SK-N-SH treated with all-trans-retinoic acid at 6 μM for 48 hours (cell line): Measurements from ENCODE around the gene THSD7A.
"Not testable (repeated sequence)": the region's sequence is repeated elsewhere in the genome, so short reads cannot be mapped to it uniquely, and the experiment has no call there.

Source experiments
- ATAC-seq: fragments of 200-7000 bp; cut with Tn5 transposase; 3 replicates; pipeline ENCODE4 v1.9.1; 2020; ENCODE audit warnings: mild to moderate bottlenecking, moderate library complexity
- ARNTL ChIP-seq: fragments of 450-650 bp; formaldehyde crosslinking; IDR thresholded peaks from 2 replicates; pipeline ENCODE4 v1.5.0; 2020; ENCODE audit warnings: low read depth, mild to moderate bottlenecking, moderate library complexity, borderline replicate concordance
- BACH2 ChIP-seq: fragments of 250-450 bp; sonication (Bioruptor Pico); IDR thresholded peaks from 2 replicates; pipeline ENCODE4 v1.9.0; 2021; ENCODE audit warnings: mild to moderate bottlenecking, borderline replicate concordance
- CREB5 ChIP-seq: fragments of 250-450 bp; sonication (Bioruptor Pico); IDR thresholded peaks from 2 replicates; pipeline ENCODE4 v1.5.1; 2020; ENCODE audit warnings: low read depth, mild to moderate bottlenecking, moderate library complexity
- CSDC2 ChIP-seq: fragments of 250-450 bp; sonication (Bioruptor Pico); IDR thresholded peaks from 2 replicates; pipeline ENCODE4 v1.5.0; 2020; ENCODE audit warnings: mild to moderate bottlenecking, moderate library complexity
- ESRRG ChIP-seq: fragments of 250-450 bp; sonication (Bioruptor Pico); IDR thresholded peaks from 2 replicates; pipeline ENCODE4 v1.6.1; 2021; ENCODE audit warnings: mild to moderate bottlenecking
- GLIS3 ChIP-seq: fragments of 250-450 bp; sonication (Bioruptor Pico); IDR thresholded peaks from 2 replicates; pipeline ENCODE4 v1.5.0; 2020; ENCODE audit warnings: mild to moderate bottlenecking, moderate library complexity
- ISL1 ChIP-seq: fragments of 250-450 bp; sonication (Bioruptor Pico); IDR thresholded peaks from 2 replicates; pipeline ENCODE4 v2.1.2; 2022; ENCODE audit warnings: mild to moderate bottlenecking, moderate library complexity
- OSR1 ChIP-seq: fragments of 250-450 bp; sonication (Bioruptor Pico); IDR thresholded peaks from 2 replicates; pipeline ENCODE4 v1.8.0; 2022; ENCODE audit warnings: moderate library complexity, mild to moderate bottlenecking, inconsistent platforms
- PPARA ChIP-seq: fragments of 250-450 bp; sonication (Bioruptor Pico); IDR thresholded peaks from 2 replicates; pipeline ENCODE4 v1.5.0; 2020; ENCODE audit warnings: mild to moderate bottlenecking, borderline replicate concordance
- RARB ChIP-seq: fragments of 250-450 bp; sonication (Bioruptor Pico); IDR thresholded peaks from 2 replicates; pipeline ENCODE4 v1.8.0; 2021; ENCODE audit warnings: mild to moderate bottlenecking, moderate library complexity
- SNAI2 ChIP-seq: fragments of 250-450 bp; sonication (Bioruptor Pico); IDR thresholded peaks from 2 replicates; pipeline ENCODE4 v1.5.0; 2020; ENCODE audit warnings: mild to moderate bottlenecking, moderate library complexity
- TOX ChIP-seq: fragments of 250-450 bp; sonication (Bioruptor Pico); IDR thresholded peaks from 2 replicates; pipeline ENCODE4 v1.8.0; 2021; ENCODE audit warnings: mild to moderate bottlenecking, moderate library complexity, borderline replicate concordance
- ZFP3 ChIP-seq: fragments of 250-450 bp; sonication (Bioruptor Pico); IDR thresholded peaks from 2 replicates; pipeline ENCODE4 v1.5.0; 2020; ENCODE audit warnings: mild to moderate bottlenecking, moderate library complexity
- ZFP30 ChIP-seq: fragments of 450-650 bp; formaldehyde crosslinking; IDR thresholded peaks from 2 replicates; pipeline ENCODE4 v1.5.0; 2022; ENCODE audit warnings: mild to moderate bottlenecking, moderate library complexity
- ZNF70 ChIP-seq: fragments of 450-650 bp; formaldehyde crosslinking; IDR thresholded peaks from 2 replicates; pipeline ENCODE4 v1.5.0; 2020; ENCODE audit warnings: mild to moderate bottlenecking, moderate library complexity
- TF ChIP-seq, protein P1 (sequence below): fragments of 250-450 bp; sonication (Bioruptor Pico); IDR thresholded peaks from 2 replicates; pipeline ENCODE4 v1.8.0; 2020; ENCODE audit warnings: mild to moderate bottlenecking, moderate library complexity, borderline replicate concordance
- TF ChIP-seq, protein P2 (sequence below): fragments of 250-450 bp; sonication (Bioruptor Pico); IDR thresholded peaks from 2 replicates; pipeline ENCODE4 v1.5.1; 2021; ENCODE audit warnings: mild to moderate bottlenecking, moderate library complexity

The THSD7A gene

DNA sequence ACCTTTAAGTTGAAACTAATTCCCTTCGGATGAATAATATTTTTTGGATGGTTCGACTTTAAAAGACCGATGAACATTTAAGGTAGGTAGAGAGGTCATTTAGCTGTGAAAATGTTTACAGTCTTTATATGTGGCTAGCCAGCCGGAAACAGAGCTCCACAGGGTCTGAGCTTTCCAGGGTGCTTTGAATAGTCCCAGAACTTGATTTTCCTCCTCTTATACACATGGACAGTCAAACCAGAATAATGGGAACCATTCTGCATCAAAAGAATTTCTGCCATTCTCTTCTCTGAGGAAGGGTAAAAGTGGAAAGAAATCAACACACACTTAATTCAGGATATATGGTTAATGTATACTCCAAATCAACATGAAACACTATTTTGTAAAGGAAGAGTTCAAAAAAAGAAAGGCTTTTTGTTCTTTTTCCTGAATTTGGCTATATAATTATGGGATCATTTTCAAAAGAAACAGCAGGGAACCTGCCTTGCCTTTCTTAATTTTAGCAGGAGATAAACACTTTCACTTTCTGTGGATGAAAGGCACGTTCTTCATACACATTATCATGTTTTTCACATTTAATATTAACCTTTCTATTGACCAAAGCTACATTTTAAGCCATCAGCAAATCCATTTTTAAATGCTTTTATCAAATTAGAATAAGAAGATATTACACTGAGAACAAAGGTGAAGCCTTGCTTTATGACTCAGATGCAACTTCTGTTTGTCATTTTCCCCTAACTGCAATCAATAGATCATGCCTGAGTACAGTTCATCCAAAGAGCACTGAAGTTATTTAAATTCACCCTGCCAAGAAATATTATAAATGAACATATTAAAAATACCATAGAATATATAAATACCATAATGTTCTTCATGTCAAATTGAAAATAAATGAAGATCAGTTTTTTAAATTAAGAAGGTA, 307.3 kb downstream of the THSD7A start:
- TF ChIP-seq ESRRG (no peak), RARB (CRISPR knock-in tag) (no peak), GLIS3 (CRISPR knock-in tag) (no peak)
- no peak for ATAC-seq

GRCh38 chr7:11521964-11522499, 310.0 kb downstream of the THSD7A start:
- ATAC-seq, result not testable (repeated sequence)

GRCh38 chr7:11517853-11518252, 314.1 kb downstream of the THSD7A start:
- no peak for ATAC-seq
- TF ChIP-seq, protein P1, sequence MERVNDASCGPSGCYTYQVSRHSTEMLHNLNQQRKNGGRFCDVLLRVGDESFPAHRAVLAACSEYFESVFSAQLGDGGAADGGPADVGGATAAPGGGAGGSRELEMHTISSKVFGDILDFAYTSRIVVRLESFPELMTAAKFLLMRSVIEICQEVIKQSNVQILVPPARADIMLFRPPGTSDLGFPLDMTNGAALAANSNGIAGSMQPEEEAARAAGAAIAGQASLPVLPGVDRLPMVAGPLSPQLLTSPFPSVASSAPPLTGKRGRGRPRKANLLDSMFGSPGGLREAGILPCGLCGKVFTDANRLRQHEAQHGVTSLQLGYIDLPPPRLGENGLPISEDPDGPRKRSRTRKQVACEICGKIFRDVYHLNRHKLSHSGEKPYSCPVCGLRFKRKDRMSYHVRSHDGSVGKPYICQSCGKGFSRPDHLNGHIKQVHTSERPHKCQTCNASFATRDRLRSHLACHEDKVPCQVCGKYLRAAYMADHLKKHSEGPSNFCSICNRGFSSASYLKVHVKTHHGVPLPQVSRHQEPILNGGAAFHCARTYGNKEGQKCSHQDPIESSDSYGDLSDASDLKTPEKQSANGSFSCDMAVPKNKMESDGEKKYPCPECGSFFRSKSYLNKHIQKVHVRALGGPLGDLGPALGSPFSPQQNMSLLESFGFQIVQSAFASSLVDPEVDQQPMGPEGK, result no peak
- TF ChIP-seq ZNF70 (no peak), ISL1 (CRISPR knock-in tag) (no peak), SNAI2 (CRISPR knock-in tag) (no peak), PPARA (no peak), RARB (CRISPR knock-in tag) (no peak), CREB5 (CRISPR knock-in tag) (no peak), CSDC2 (CRISPR knock-in tag) (no peak), ARNTL (no peak), BACH2 (no peak)
- TF ChIP-seq, protein P2, sequence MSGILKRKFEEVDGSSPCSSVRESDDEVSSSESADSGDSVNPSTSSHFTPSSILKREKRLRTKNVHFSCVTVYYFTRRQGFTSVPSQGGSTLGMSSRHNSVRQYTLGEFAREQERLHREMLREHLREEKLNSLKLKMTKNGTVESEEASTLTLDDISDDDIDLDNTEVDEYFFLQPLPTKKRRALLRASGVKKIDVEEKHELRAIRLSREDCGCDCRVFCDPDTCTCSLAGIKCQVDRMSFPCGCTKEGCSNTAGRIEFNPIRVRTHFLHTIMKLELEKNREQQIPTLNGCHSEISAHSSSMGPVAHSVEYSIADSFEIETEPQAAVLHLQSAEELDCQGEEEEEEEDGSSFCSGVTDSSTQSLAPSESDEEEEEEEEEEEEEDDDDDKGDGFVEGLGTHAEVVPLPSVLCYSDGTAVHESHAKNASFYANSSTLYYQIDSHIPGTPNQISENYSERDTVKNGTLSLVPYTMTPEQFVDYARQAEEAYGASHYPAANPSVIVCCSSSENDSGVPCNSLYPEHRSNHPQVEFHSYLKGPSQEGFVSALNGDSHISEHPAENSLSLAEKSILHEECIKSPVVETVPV (CRISPR knock-in tag), result no peak

- ATAC-seq, result no peak
- TF ChIP-seq ESRRG, result no peak
- TF ChIP-seq, protein P2 (CRISPR knock-in tag), result no peak
- TF ChIP-seq TOX (CRISPR knock-in tag), result no peak
Observed at GRCh38 chr7:11516328-11516727, 315.7 kb downstream of the THSD7A start.

- TF ChIP-seq ZNF70 (no peak), ARNTL (no peak), ESRRG (no peak), CREB5 (CRISPR knock-in tag) (no peak), RARB (CRISPR knock-in tag) (no peak), PPARA (no peak), CSDC2 (CRISPR knock-in tag) (no peak), ZFP3 (CRISPR knock-in tag) (no peak), BACH2 (no peak), SNAI2 (CRISPR knock-in tag) (no peak), ZFP30 (CRISPR knock-in tag) (no peak), GLIS3 (CRISPR knock-in tag) (no peak), OSR1 (CRISPR knock-in tag) (no peak)
- TF ChIP-seq, protein P1, result no peak
- no peak for ATAC-seq
Observed at GRCh38 chr7:11513460-11513859, 318.5 kb downstream of the THSD7A start.
